H9 (cell line): ENCODE measurements around the gene ZNF646. TPM values are rescaled to one million over a fixed set of nuclear protein-coding genes. Genes with fewer than 3 reads are reported as not detected.

Source experiments
- DNase-seq: peaks from one replicate; pipeline ENCODE4 v3.0.0-alpha.2; 2017
- H2AFZ ChIP-seq: one replicate; pipeline ENCODE4 v1.6.1; 2013; ENCODE audit warnings: mild to moderate bottlenecking, low read length, control low read depth, moderate library complexity
- H2AK5ac ChIP-seq: 2 replicates; pipeline ENCODE4 v1.6.1; 2013; ENCODE audit warnings: low read length, control low read depth, mixed read lengths; ENCODE audit not compliant: insufficient read length
- H2BK120ac ChIP-seq: one replicate; pipeline ENCODE4 v1.6.1; 2013; ENCODE audit warnings: low read depth, mild to moderate bottlenecking, low read length, control low read depth, inconsistent platforms; ENCODE audit not compliant: poor library complexity, severe bottlenecking
- H2BK12ac ChIP-seq: 2 replicates; pipeline ENCODE4 v1.6.1; 2013; ENCODE audit warnings: low read length, control low read depth, mixed read lengths, low read depth; ENCODE audit not compliant: insufficient read length
- H2BK15ac ChIP-seq: 2 replicates; pipeline ENCODE4 v1.6.1; 2013; ENCODE audit warnings: low read depth, low read length, control low read depth
- H2BK20ac ChIP-seq: one replicate; pipeline ENCODE4 v1.6.1; 2013; ENCODE audit warnings: low read depth, mild to moderate bottlenecking, low read length, control low read depth, inconsistent platforms; ENCODE audit not compliant: poor library complexity, severe bottlenecking
- H2BK5ac ChIP-seq: 2 replicates; pipeline ENCODE4 v1.6.1; 2013; ENCODE audit warnings: low read length, control low read depth, mixed read lengths; ENCODE audit not compliant: insufficient read length
- H3K14ac ChIP-seq: 2 replicates; pipeline ENCODE4 v1.6.1; 2013; ENCODE audit warnings: low read length, control low read depth; ENCODE audit not compliant: insufficient read depth
- H3K18ac ChIP-seq: 2 replicates; pipeline ENCODE4 v1.6.1; 2013; ENCODE audit warnings: low read depth, mild to moderate bottlenecking, mixed read lengths, low read length, control low read depth; ENCODE audit not compliant: insufficient read length
- H3K23ac ChIP-seq: 2 replicates; pipeline ENCODE4 v1.6.1; 2013; ENCODE audit warnings: low read length, control low read depth, mixed read lengths, low read depth; ENCODE audit not compliant: insufficient read length
- H3K23me2 ChIP-seq: 2 replicates; pipeline ENCODE4 v1.6.1; 2013; ENCODE audit warnings: low read depth, mild to moderate bottlenecking, mixed read lengths, low read length, control low read depth; ENCODE audit not compliant: insufficient read length, poor library complexity, severe bottlenecking
- H3K27ac ChIP-seq: 2 replicates; pipeline ENCODE4 v1.5.1; 2013; ENCODE audit warnings: low read length, control low read depth, mixed read lengths, low read depth; ENCODE audit not compliant: insufficient read length
- H3K27me3 ChIP-seq: 2 replicates; pipeline ENCODE4 v1.6.1; 2013; ENCODE audit warnings: low read length, control low read depth, inconsistent platforms; ENCODE audit not compliant: insufficient read depth
- H3K4ac ChIP-seq: 2 replicates; pipeline ENCODE4 v1.6.1; 2013; ENCODE audit warnings: low read depth, mild to moderate bottlenecking, control low read depth, inconsistent platforms, low read length, moderate library complexity
- H3K4me1 ChIP-seq: 2 replicates; pipeline ENCODE4 v1.6.1; 2013; ENCODE audit warnings: low read length, control low read depth, inconsistent platforms; ENCODE audit not compliant: insufficient read depth
- H3K4me2 ChIP-seq: 2 replicates; pipeline ENCODE4 v1.6.1; 2013; ENCODE audit warnings: low read length, control low read depth, mixed read lengths; ENCODE audit not compliant: insufficient read length, insufficient read depth
- H3K56ac ChIP-seq: 2 replicates; pipeline ENCODE4 v1.6.1; 2013; ENCODE audit warnings: low read depth, mild to moderate bottlenecking, mixed read lengths, low read length, control low read depth; ENCODE audit not compliant: insufficient read length
- H3K79me1 ChIP-seq: 2 replicates; pipeline ENCODE4 v1.6.1; 2013; ENCODE audit warnings: low read depth, mild to moderate bottlenecking, moderate library complexity, low read length, control low read depth, inconsistent platforms; ENCODE audit not compliant: insufficient read depth, poor library complexity, severe bottlenecking
- H3K79me2 ChIP-seq: 2 replicates; pipeline ENCODE4 v1.6.1; 2013; ENCODE audit warnings: low read length, control low read depth, inconsistent platforms; ENCODE audit not compliant: insufficient read depth
- H3K9ac ChIP-seq: 2 replicates; pipeline ENCODE4 v1.6.1; 2013; ENCODE audit warnings: low read length, control low read depth, mixed read lengths; ENCODE audit not compliant: insufficient read length; ENCODE audit errors: extremely low read depth
- H3K9me3 ChIP-seq: one replicate; pipeline ENCODE4 v1.6.1; 2013; ENCODE audit warnings: low read depth, low read length, inconsistent platforms; ENCODE audit not compliant: control insufficient read depth
- H3T11ph ChIP-seq: one replicate; pipeline ENCODE4 v1.6.1; 2013; ENCODE audit warnings: mild to moderate bottlenecking, low read length, control low read depth, inconsistent platforms
- H4K20me1 ChIP-seq: one replicate; pipeline ENCODE4 v1.6.1; 2013; ENCODE audit not compliant: control insufficient read depth, insufficient read length, insufficient read depth
- H4K5ac ChIP-seq: 2 replicates; pipeline ENCODE4 v1.6.1; 2013; ENCODE audit warnings: low read depth, mild to moderate bottlenecking, mixed read lengths, low read length, control low read depth; ENCODE audit not compliant: insufficient read length
- H4K8ac ChIP-seq: replicated peaks from 2 replicates; pipeline ENCODE4 v1.6.1; 2013; ENCODE audit warnings: low read length, control low read depth, mixed read lengths, low read depth; ENCODE audit not compliant: insufficient read length
- H4K91ac ChIP-seq: 2 replicates; pipeline ENCODE4 v1.6.1; 2013; ENCODE audit warnings: low read depth, mild to moderate bottlenecking, moderate library complexity, mixed read lengths, low read length, control low read depth; ENCODE audit not compliant: insufficient read length
- H3K27ac Mint-ChIP-seq, 3 experiments: 2 replicates in 2 of 3; 3 replicates in 1 of 3; pipeline ENCODE4 v1.8.0; 2020 to 2021; ENCODE audit warnings: mixed read lengths in 3 of 3, mild to moderate bottlenecking in 1 of 3, moderate library complexity in 1 of 3
- H3K27me3 Mint-ChIP-seq: 2 replicates; pipeline ENCODE4 v1.8.0; 2021; ENCODE audit warnings: low read depth, mild to moderate bottlenecking, moderate library complexity, mixed read lengths
- H3K36me3 Mint-ChIP-seq, 3 experiments: 2 replicates in 2 of 3; 3 replicates in 1 of 3; pipeline ENCODE4 v1.8.0; 2020 to 2021; ENCODE audit warnings: low read depth in 3 of 3, mixed read lengths in 3 of 3; ENCODE audit not compliant: insufficient read depth in 1 of 3
- H3K4me1 Mint-ChIP-seq, 2 experiments: 2 replicates each; pipeline ENCODE4 v1.8.0; 2020; ENCODE audit warnings: mixed read lengths in 2 of 2
- H3K4me3 Mint-ChIP-seq, 2 experiments: 2 replicates in 1 of 2; 3 replicates in 1 of 2; pipeline ENCODE4 v1.8.0; 2020 to 2021; ENCODE audit warnings: mild to moderate bottlenecking in 2 of 2, mixed read lengths in 2 of 2, moderate library complexity in 1 of 2
- H3K9me3 Mint-ChIP-seq, 2 experiments: 2 replicates in 1 of 2; 3 replicates in 1 of 2; pipeline ENCODE4 v1.8.0; 2020; ENCODE audit warnings: mild to moderate bottlenecking in 2 of 2, mixed read lengths in 2 of 2, moderate library complexity in 1 of 2
- CTCF ChIP-seq: fragments of 200-600 bp; sonication (generic); conservative IDR thresholded peaks from 3 replicates; pipeline ENCODE4 v1.8.0; 2021; ENCODE audit warnings: antibody characterized with exemption, mild to moderate bottlenecking
- WGBS: extraction: QIAGEN DNeasy Blood & Tissue Kit; methylation state at CpG from one replicate; pipeline ENCODE4 v1.1.7; 2013; ENCODE audit warnings: missing lambda C conversion rate, low lambda C conversion rate, mixed read lengths; ENCODE audit not compliant: insufficient read length; ENCODE audit errors: extremely low coverage; 5-methylcytosine and 5-hydroxymethylcytosine counted together
- total RNA-seq: library from RNA; stranded (reverse); gene quantifications from 2 replicates; pipeline ENCODE4 v1.2.1, GENCODE V29; 2021

The ZNF646 gene
- total RNA-seq, 1 experiment from 2014 or later, result 29.2 TPM

DNA sequence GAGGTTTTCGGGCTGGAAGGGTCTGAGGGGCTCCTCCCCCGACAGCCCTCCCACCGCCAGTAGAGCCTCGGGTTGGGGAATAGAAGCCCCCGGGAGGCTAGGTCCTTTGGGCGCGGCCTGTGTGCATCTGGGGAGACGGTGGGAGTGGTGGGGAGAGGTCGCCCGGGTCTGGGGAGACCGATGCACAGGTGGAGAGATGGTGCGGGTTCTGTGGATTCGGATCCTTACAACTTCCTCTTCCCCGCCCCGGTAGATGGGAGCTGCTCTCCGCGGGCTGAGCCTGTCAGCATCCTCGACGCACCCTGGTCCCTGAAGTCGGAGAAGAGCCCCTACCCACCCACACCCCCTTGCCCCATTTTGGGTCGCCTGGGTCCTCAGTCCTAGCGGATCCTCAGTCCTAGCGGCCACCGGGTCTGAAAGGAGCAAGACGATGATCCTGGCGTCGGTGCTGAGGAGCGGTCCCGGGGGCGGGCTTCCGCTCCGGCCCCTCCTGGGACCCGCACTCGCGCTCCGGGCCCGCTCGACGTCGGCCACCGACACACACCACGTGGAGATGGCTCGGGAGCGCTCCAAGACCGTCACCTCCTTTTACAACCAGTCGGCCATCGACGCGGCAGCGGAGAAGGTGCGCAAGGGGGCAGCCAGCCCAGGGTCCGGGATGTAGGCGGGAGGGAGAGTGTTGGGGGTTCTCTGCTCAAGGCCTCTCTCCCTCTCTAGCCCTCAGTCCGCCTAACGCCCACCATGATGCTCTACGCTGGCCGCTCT is 34.8 kb downstream of the ZNF646 start:
- H3K9me3 Mint-ChIP-seq, result no peaks in the 10 kb centered on the region; a peak in 2 of 5 replicates
- Histone ChIP-seq H3K9me3 (no peaks in the 10 kb centered on the region), H3K9ac (peak overlapping the region; percentile 11)

More for the DNA sequence above, 34.8 kb downstream of the ZNF646 start:
- Histone ChIP-seq H2BK20ac (no peak overlapping the region), H4K91ac (no peak overlapping the region), H3K18ac (no peak overlapping the region), H2AK5ac (no peak overlapping the region), H2AFZ (no peak overlapping the region), H3K27me3 (no peaks in the 10 kb centered on the region; the same call in 1 of the 2 replicates), H4K8ac (no peak overlapping the region), H2BK5ac (no peak overlapping the region), H3K14ac (0 out of 2 replicates have a peak overlapping the region, but pooled peaks have one; percentile 44), H2BK12ac (no peak overlapping the region), H3K79me2 (no peaks in the 10 kb centered on the region; the same call in 1 of the 2 replicates), H2BK15ac (no peak overlapping the region), H3K23me2 (peaks cover 8% of the 10 kb centered on the region), H4K5ac (no peak overlapping the region), H4K20me1 (no peaks in the 10 kb centered on the region), H3K23ac (no peak overlapping the region), H3K56ac (no peak overlapping the region), H3K4me1 (no peaks in the 10 kb centered on the region), H3K4ac (no peak overlapping the region), H3K27ac (no peak overlapping the region), H3K79me1 (no peaks in the 10 kb centered on the region), H2BK120ac (no peak overlapping the region), H3K4me2 (peak overlapping the region; percentile 57), H3T11ph (no peak overlapping the region)
- no CpG with 5 or more reads among the region's 57 CpGs for WGBS
- Mint-ChIP-seq H3K4me1 (peaks cover 9 to 14% of the 10 kb centered on the region in 2 experiments), H3K27me3 (no peaks in the 10 kb centered on the region; the same call in 1 of the 2 replicates), H3K27ac (no peak overlapping the region; a peak in 1 of 7 replicates), H3K4me3 (peak overlapping the region; percentile 76 to 83), H3K36me3 (peaks cover 19 to 37% (median 31%) of the 10 kb centered on the region in 3 experiments)
- no peak for TF ChIP-seq CTCF
- no peak for DNase-seq
